HG02798 (cell line): ENCODE results near the gene PRKACA.

Experiments used
- ATAC-seq: cut with Tn5 transposase; IDR thresholded peaks from one replicate; pipeline ENCODE4 v1.9.1; 2021; ENCODE audit warnings: mild to moderate bottlenecking; ENCODE audit not compliant: unreplicated experiment, poor library complexity

PRKACA gene

GRCh38 chr19:14097532-14098151, 19.9 kb downstream of the PRKACA start:
- ATAC-seq, result no peak

GRCh38 chr19:14096272-14096992, 21.1 kb downstream of the PRKACA start:
- ATAC-seq, result no peak

GRCh38 chr19:14094854-14095253, 22.7 kb downstream of the PRKACA start:
- no peak for ATAC-seq

GRCh38 chr19:14093117-14093823, 24.3 kb downstream of the PRKACA start:
- no peak for ATAC-seq

GRCh38 chr19:14091813-14092462, 25.6 kb downstream of the PRKACA start:
- ATAC-seq, result no peak

GRCh38 chr19:14091081-14091812, 26.3 kb downstream of the PRKACA start:
- ATAC-seq, result peak; percentile 69

GRCh38 chr19:14090509-14091080, 27.0 kb downstream of the PRKACA start, which contains the start of gene SAMD1:
Gene SAMD1 (minus strand): TSS chr19:14090751.
- peak; percentile 46 for ATAC-seq

- ATAC-seq, result peak; percentile 26
Measured at GRCh38 chr19:14089662-14090508, 27.7 kb downstream of the PRKACA start.

GRCh38 chr19:14089412-14089661, 28.2 kb downstream of the PRKACA start:
- no peak for ATAC-seq

GRCh38 chr19:14088634-14089411, 28.7 kb downstream of the PRKACA start:
- no peak for ATAC-seq

- ATAC-seq, result no peak
Measured at GRCh38 chr19:14086098-14086497, 31.5 kb downstream of the PRKACA start.

- no peak for ATAC-seq
Measured at GRCh38 chr19:14085309-14085995, 32.1 kb downstream of the PRKACA start, which contains the start of gene C19orf67. Gene C19orf67 (minus strand): TSS chr19:14085783. CDS start chr19:14085627, 156 bp downstream.

GRCh38 chr19:14082675-14082960, 34.9 kb downstream of the PRKACA start:
- ATAC-seq, result no peak

- ATAC-seq, result no peak
Measured at GRCh38 chr19:14081797-14082674, 35.5 kb downstream of the PRKACA start.

- peak; percentile 92 for ATAC-seq
Measured at GRCh38 chr19:14080887-14081796, 36.4 kb downstream of the PRKACA start.

GRCh38 chr19:14078411-14078810, 39.2 kb downstream of the PRKACA start:
- ATAC-seq, result no peak
